ENCODE measurements around the gene CX3CL1.
"Not testable (repeated sequence)": the region's sequence is repeated elsewhere in the genome, so short reads cannot be mapped to it uniquely, and the experiment has no call there.

Gene CX3CL1

DNA sequence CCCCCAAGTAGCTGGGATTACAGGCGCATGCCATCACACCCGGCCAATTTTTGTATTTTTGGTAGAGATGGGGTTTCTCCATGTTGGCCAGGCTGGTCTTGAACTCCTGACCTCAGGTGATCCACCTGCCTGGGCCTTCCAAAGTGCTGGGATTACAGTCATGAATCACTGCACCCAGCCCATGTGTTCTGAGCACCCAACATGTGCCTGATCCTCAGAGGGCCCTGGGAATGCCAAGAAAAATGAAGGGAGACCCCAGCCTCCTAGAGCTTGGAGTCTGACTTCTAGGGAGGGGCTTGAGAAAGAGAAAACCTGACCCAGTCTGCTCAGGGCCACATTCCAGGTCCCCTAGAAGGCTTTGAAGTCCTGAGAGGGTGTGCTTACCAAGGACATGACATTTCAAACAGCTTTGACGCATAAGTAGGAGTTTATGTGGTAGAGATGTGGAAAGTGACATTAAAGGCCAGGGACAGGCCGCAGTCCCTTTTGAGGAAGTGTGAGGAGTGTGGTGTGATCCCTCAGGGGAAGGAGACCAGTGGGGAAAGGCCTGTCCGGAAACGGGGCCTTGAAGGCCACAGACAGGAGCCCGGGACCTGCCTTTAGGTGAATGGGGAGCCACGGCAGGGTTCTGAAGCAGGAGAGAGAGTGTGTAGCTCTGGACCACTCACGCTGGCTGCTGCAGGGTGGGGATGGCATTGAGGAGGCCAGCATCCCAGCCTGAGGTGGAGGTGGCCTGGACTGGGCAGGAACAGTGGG lies 14.8 kb upstream of the CX3CL1 start:
- DNase-seq = no peak

DNA sequence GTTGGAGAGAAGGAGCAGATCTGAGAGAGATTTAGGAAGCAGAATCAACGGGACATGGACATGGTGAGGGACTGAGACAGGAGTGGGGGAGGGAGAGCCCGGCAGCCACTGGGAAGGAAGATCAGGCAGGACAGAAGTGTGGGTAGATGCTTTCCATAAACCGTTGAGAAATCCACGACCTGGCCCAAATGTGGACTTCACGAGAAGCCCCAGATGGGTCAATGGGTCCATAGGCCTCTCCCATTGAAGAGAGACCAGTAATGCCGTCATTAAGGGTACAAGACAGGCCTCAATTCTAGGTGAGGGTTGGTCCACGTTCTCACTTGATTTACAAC lies 14.2 kb upstream of the CX3CL1 start:
- no peak for DNase-seq

DNA sequence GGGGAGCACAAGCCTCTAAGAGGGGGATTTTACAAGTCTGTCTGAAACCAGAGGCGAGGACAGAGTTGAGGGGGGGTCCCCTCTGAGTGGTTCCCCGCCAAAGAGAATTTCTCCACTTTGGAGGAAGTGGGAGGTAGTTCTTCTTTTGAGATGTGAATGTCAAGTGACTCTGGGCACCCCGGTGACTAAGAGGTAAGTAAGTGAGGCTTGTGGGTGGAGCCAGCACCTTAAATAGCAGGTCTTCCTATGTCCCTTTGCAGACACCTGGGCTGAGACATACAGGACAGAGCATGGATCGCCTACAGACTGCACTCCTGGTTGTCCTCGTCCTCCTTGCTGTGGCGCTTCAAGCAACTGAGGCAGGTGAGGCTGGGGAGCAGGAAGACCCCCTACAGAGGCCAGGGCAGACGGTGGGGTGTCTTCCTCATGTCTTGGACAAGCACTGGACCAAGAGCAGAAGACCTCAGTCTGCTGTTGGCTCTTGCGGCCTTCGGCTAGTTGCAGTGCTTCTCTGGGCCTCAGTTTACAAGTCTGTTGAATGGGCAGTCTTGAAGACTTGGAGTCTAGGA lies 13.7 kb upstream of the CX3CL1 start, which contains the start of gene CCL22:
Gene CCL22 (plus strand): TSS at position 257 of the 569 bp plus-strand sequence. CDS start 34 bp downstream, at position 291.
- no peak for DNase-seq

DNA sequence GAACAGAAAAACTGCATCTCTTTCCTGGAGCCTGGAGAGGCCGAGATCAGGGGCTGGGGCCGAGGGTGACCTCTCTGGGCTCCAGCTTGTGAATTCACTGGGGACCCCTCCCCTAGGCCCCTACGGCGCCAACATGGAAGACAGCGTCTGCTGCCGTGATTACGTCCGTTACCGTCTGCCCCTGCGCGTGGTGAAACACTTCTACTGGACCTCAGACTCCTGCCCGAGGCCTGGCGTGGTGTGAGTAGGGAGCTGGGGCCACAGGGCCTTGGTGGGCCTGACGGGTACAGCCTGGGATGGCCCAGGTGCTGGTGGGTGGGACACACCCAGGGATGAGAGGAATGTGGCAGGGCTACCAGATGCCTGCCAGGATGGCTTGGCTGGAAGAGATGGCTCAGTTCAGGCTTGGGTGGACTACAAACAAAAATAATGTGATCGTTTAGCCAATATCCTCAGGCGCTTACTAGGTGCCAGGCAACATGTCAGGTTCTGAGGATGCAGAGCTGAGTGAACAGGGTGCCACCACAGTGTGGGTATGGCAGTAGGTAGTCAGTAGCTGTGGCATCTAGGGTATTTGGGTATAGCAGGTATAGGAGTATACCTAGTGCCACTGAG lies 11.9 kb upstream of the CX3CL1 start:
- no peak for DNase-seq

DNA sequence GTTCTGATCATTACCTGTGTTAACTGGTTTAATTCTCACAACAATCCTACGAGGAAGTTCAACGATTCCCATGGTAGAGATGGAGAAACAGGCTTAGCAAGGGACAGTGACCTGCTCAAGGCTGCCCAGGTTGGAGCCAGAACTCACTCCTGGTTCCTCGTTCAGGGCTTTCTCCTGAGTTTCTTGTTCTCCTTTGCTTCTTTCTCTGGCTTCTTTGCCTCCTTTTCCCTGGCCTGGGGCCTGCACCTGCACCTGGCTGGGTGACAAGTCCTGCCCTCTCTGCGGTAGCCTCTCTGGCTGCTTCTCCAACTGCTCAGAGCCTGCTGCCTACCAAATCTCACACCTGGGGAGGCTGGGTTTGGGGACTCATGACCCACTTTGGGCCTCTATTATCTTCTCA lies 10.9 kb upstream of the CX3CL1 start:
- no peak for DNase-seq

DNA sequence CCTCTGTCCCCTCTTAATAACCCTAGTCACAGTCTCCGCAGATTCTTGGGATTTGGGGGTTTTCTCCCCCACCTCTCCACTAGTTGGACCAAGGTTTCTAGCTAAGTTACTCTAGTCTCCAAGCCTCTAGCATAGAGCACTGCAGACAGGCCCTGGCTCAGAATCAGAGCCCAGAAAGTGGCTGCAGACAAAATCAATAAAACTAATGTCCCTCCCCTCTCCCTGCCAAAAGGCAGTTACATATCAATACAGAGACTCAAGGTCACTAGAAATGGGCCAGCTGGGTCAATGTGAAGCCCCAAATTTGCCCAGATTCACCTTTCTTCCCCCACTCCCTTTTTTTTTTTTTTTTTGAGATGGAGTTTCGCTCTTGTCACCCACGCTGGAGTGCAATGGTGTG lies 8.1 kb upstream of the CX3CL1 start:
- no peak for DNase-seq

DNA sequence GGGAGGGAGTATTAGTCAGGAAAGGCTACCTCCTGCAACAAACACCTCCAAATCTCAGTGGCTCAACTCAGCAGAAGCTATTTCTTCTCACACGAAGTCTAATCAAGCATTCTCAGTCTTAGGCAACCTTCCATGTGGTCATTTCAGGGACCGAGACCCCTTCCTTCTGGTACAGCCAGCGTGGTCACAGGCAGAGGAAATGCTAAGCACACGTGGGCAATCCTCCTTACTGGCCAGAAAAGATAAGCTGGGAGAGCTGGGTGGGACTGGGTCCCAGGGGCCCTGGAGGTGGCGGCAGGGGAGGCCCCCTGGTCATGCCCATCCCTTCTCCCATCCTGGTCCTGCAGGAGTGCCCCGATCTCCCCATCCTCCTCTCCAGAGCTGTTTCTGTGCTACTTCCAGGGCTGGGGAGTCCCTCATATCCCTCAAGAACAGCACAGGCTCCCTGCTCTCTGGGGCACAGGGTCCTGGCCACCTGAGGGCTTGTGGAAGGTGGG lies 5.7 kb upstream of the CX3CL1 start:
- DNase-seq = no peak

DNA sequence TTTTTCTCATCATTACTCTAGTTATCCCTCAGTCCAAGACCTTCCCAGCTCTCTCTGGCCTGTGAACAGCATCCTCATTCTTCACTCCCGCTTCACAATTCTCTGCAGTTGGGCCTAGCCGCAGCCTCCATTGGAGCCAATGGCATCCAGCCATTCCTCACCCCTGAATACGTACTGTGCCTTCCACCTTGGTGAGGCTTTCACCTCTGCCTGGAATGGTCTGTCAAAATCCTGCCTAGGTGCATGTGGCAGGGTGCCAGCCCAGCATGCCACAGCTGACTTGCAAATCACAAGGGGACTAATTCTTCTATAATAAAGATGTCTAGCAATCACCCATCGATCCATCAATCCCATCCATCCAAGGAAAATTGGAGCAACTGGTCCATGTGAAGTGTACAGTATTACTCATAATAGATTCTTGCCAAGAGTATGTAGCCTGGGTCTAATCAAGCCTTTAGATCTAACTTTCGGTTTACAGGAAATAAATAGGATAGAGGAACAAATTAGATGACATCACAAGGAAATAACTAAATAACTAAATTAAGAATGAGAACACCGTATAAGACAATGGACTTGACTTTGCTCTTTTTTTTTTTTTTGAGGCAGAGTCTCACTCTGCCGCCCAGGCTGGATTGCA lies 5.1 kb upstream of the CX3CL1 start:
- no peak for DNase-seq

DNA sequence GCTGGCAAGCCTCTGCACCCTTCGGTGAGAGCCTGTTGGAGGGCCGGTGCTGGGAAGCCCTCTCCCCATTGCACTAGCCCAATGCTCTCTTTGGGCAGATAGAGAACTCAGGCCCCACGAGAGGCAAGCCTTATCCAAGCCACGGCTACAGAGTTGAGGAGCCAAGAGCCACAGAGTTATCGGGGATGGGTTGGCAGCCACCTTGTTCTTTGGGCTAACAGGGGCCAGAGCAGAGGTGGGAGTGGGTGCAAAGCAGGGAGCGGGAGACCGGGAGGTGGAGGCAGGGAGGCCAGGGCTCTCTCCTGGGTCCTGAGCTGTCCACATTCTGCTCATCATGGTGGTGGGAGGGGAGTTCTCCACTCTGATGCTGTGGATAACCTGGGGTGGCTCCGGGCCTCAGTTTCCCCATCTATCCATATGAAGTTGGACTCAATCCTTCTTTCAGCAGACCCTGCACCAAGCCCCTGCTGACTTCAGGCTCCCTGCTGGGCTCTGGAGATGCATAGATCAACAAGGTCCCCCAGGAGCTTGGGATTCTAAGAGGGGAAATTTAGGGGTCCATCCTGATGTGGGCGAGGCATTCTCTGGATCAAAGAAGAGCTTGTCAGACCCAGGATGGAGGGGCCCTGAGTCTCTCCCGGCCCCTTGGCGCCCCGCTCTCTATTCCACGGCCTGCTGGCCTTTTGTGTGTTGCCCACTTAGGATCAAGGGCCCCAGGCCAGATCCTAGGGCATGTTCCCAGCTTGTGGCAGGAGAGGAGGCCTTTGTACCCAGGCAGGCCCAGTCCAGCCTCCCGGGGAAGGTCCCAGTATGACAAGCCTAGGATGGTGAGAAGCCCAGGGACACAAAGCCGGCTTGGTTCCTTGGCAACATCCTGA lies 557 bp upstream of the CX3CL1 start:
- no peak for DNase-seq

DNA sequence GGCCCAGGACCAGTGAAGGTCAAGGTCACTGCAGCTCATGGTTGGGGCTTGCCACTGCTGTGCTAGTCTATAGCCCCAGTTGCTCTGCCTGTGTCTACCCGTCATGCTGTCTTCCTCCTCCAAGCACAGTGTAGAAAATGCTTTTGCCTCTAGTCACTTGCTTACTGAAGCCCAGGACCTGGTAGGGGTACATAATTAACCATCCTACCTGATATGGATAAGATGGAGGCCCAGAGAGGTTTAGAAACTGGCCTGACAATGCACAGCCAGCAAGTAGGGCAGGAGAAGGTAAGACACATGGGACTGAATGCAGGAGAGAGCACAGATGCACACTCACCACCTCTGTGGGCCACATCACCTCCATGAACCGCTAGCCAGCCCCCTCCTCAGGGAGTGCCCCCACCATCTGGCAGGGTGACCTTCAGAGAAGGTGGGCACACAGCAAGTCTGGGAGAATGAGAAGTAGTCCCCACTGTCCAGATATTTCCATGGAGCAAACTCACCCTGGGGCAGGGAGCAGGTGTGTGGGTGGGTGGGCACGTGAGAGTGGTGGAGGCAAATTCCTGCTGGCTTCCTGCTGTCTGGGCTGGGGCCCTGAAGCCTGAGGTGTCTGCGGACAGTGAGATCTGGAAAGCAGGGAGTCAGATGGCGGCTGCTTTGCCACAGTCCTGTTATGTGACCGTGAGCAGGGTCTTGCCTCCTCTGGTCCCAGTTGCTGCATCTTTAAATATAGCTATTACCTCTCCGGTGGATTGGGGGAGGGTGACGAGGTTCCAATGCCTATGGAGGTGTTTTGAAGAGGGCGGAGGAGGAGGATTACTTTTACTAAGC lies 1.0 kb downstream of the CX3CL1 start:
- no peak for DNase-seq

DNA sequence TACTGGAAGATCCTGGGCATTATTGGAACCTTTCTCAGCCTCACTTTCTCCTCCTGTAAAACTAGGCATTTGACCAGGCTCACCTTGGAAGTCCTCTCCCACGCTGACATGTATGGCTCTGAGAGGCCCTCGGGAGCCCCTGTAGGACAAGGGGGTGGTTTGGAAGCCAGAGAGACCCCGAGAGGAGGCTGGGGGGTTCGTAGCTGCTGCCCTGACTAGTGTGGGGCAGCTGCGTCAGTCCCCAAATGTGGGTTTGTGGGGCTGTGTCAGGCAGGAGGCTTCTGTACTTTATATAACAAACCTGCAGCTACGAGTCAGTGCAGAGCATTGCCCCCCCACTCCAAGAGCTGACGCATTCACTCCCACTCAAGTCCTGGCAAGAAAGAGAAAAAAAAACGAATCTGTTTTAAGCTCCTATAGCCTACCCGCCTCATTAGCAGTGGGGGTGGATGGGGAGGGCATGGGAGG lies 1.8 kb downstream of the CX3CL1 start:
- no peak for DNase-seq

DNA sequence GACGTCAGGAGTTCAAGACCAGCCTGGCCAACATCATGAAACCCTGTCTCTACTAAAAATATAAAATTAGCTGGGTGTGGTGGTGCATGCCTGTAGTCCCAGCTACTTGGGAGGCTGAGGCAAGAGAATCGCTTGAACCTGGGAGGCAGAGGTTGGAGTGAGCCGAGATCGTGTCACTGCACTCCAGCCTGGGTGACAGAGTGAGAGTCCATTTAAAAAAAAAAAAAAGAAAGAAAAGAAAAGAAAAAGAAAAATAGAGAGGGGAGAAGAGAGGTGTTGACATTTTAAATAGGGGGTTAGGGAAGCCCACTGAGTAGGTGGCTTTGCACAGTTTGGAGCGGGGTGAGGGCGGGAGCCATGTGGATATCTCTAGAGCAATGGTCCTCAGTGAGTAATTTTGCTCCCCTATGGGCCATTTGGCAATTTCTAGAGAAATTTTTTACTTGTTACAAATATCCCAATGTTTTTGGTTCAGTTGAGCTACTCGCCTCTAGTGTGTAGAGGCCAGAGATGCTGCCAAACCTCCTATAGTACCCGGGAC lies 2.7 kb downstream of the CX3CL1 start:
- DNase-seq = not testable (repeated sequence)

DNA sequence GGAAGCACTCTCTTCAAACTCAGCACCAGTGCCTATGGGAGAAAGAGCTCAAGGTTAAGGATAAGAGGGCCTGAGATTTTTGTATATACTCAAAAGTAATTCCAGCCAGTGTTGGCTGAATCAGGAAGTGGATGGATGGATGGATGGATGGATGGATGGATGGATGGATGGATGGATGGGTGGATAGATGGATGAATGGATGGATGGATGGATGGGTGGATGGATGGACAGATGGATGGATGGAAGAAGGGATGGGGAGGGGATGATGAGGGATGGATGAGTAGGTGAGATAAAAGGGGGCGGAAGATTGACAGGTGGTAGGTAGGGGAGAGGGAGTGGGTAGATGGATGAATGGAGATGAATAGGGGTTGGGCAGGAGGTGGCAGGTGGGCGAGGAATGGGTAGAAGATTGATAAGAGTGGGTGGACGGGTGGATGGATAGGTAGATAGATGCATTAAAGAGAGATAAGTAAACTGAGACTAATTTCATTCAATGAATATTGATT lies 4.1 kb downstream of the CX3CL1 start:
- no peak for DNase-seq

DNA sequence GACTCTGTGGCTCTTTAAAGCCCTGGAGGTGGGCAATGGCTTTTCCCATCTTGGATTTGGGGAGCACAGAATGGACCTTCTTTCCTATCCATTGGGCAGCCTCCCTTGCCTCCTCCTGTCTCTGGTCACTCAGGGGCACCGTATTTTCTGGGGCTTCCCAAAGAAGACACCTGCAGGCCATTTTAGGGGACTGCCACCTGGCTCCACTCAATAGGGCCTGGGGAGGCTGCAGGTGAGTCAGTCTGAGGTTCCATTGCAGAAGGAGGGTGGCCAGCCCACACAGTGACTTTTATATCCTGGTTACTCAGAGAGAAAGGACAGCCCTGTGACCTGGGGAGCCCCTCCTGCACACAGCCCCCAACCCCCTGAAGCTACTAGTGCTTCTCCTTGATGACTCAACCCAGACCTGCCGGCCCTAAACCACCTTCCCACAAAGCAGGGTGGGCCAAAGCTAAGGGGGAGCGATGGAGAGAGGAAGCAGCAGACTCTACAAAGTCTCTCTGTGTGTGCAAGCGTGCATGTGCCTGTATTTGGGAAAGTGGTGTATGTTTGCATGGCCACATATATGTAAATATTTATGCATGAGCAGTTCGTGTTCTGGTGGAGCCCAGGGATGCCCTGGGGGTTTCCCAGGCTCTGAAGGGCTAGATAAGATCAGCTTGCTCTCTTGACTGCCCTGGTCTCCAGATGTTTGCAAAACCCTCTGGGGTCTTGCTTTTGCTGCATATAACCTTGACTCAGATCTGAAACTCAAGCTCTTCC lies 5.0 kb downstream of the CX3CL1 start:
- DNase-seq = no peak

DNA sequence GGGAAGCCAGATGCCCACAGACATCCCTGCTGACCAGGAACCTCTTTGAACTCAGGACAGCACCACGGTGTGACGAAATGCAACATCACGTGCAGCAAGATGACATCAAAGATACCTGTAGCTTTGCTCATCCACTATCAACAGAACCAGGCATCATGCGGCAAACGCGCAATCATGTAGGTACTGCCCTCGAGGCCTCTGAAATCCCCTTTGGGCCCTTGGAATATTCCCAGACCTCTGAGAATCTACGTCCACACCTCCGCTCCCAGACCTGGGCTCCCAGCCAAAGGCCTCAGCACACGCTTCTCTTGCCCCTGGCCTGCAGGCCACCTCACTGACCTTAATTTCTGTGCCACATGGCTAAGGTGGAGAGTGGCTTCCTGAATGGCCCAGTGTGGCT lies 7.3 kb downstream of the CX3CL1 start:
- no peak for DNase-seq

DNA sequence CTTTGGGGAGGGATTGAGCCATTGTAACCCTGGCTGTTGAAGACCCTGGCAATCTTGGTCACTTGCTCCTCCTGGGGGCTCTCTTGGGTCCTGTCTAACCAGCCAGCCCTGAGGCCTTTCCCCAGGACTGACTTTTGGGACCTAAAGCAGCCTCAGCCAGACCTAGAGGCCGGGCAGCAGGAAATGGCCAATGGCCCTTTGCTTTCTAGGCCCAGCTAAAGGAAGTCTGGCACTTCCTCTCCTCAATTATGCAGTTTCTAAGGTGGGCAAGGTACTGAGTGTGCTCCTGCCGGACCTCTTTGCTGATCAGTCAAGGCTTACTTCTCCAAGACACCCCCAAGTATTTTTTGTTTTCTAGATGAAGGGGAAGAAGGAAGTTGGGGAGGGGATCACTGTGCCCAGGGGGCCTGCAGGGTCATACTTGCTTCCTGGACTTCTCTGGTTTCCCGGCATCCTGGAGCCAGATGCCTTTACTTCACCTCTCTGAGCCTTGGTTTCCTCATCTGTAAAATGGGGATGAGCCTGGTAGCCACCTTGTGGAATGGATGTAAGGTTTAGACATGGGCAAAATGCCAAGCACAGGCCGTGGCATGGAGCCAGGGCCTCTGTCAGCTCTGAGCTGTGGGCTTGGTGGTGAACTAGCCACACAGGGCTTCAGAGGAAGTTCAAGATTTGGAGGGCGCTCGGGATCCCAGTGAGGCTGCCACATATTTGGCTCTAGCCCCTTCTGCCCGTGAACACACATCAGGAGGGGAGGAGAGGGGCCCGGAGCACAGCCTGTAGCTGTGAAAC lies 8.6 kb downstream of the CX3CL1 start:
- no peak for DNase-seq

DNA sequence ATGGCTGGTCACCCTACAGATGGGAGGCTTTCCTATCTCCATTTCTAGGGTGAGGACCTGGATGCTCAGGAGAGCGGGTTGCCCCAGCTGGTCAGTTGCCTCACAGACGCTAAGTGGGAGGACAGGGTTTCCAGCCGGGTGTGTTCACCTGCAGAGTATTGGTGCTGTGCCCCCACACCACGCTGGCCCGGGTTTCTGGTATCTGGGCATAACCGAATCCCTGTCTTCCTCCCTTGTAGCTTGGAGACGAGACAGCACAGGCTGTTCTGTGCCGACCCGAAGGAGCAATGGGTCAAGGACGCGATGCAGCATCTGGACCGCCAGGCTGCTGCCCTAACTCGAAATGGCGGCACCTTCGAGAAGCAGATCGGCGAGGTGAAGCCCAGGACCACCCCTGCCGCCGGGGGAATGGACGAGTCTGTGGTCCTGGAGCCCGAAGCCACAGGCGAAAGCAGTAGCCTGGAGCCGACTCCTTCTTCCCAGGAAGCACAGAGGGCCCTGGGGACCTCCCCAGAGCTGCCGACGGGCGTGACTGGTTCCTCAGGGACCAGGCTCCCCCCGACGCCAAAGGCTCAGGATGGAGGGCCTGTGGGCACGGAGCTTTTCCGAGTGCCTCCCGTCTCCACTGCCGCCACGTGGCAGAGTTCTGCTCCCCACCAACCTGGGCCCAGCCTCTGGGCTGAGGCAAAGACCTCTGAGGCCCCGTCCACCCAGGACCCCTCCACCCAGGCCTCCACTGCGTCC lies 9.7 kb downstream of the CX3CL1 start:
- no peak for DNase-seq

DNA sequence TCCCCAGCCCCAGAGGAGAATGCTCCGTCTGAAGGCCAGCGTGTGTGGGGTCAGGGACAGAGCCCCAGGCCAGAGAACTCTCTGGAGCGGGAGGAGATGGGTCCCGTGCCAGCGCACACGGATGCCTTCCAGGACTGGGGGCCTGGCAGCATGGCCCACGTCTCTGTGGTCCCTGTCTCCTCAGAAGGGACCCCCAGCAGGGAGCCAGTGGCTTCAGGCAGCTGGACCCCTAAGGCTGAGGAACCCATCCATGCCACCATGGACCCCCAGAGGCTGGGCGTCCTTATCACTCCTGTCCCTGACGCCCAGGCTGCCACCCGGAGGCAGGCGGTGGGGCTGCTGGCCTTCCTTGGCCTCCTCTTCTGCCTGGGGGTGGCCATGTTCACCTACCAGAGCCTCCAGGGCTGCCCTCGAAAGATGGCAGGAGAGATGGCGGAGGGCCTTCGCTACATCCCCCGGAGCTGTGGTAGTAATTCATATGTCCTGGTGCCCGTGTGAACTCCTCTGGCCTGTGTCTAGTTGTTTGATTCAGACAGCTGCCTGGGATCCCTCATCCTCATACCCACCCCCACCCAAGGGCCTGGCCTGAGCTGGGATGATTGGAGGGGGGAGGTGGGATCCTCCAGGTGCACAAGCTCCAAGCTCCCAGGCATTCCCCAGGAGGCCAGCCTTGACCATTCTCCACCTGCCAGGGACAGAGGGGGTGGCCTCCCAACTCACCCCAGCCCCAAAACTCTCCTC lies 10.4 kb downstream of the CX3CL1 start:
- DNase-seq = no peak

Measured in activated T-cell treated with anti-CD3 and anti-CD28 coated beads for 4 hours (primary cell).